Gastroesophageal sphincter (tissue), 4 donors: Measurements from ENCODE around the gene GLG1. TPM values are rescaled to one million over a fixed set of nuclear protein-coding genes. Genes with fewer than 3 reads are reported as not detected.
A peak's percentile ranks its signal among the peaks of the same experiment; 100 is the strongest.

ENCODE experiments used
- ATAC-seq: fragments of 150-250 bp; one replicate; pipeline ENCODE4 v1.9.1; 2016; ENCODE audit warnings: mild to moderate bottlenecking, moderate library complexity
- H3K27ac ChIP-seq, 4 donors: fragments of 200-600 bp; sonication (generic) in 3 of 4; 1 replicate in 3 of 4; 2 replicates in 1 of 4; pipeline ENCODE4 v1.5.1; 2016 to 2019
- H3K27me3 ChIP-seq: fragments of 200-600 bp; sonication (generic); one replicate; pipeline ENCODE4 v1.5.1; 2019
- H3K36me3 ChIP-seq, 2 donors: fragments of 200-600 bp; sonication (generic); one replicate each; pipeline ENCODE4 v1.5.1; 2019; ENCODE audit warnings: control low read depth in 1 of 2
- H3K4me1 ChIP-seq, 3 donors: fragments of 200-600 bp; sonication (generic); 1 replicate in 2 of 3; 2 replicates in 1 of 3; pipeline ENCODE4 v1.5.1; 2016 to 2019; ENCODE audit warnings: control low read depth in 2 of 3
- H3K4me3 ChIP-seq, 2 donors: fragments of 200-600 bp; sonication (generic); one replicate each; pipeline ENCODE4 v1.5.1; 2019; ENCODE audit warnings: mild to moderate bottlenecking in 1 of 2, moderate library complexity in 1 of 2
- H3K9me3 ChIP-seq, 3 donors: fragments of 200-600 bp; sonication (generic); one replicate each; pipeline ENCODE4 v1.5.1; 2017 to 2019; ENCODE audit warnings: control low read depth in 2 of 3
- CTCF ChIP-seq, 4 experiments: fragments of 200-600 bp in 2 of 4; fragments of 450-650 bp in 2 of 4; sonication (generic) in 1 of 4; IDR thresholded peaks; one replicate each; pipeline ENCODE4 v1.5.1; 2017 to 2019; ENCODE audit warnings: antibody characterized with exemption in 4 of 4, mild to moderate bottlenecking in 2 of 4, moderate library complexity in 2 of 4
- EP300 ChIP-seq: sonication (generic); formaldehyde crosslinking; IDR thresholded peaks from one replicate; pipeline ENCODE4 v1.6.1; 2017; ENCODE audit warnings: antibody characterized with exemption, mild to moderate bottlenecking
- POLR2A ChIP-seq, 2 donors: fragments of 450-650 bp; IDR thresholded peaks; one replicate each; pipeline ENCODE4 v1.6.1; 2017; ENCODE audit warnings: antibody characterized with exemption in 2 of 2, mild to moderate bottlenecking in 2 of 2, moderate library complexity in 1 of 2
- POLR2AphosphoS5 ChIP-seq: sonication (generic); formaldehyde crosslinking; IDR thresholded peaks from one replicate; pipeline ENCODE4 v1.6.1; 2017; ENCODE audit warnings: antibody characterized with exemption
- WGBS, 2 donors: methylation state at CpG; one replicate each; pipeline ENCODE4 v1.1.5; 2018; ENCODE audit warnings: low coverage in 1 of 2; 5-methylcytosine and 5-hydroxymethylcytosine counted together
- total RNA-seq, 4 donors: library from RNA; depleted of rRNA; stranded (reverse); fragments of >200 nt; gene quantifications; one replicate each; pipeline ENCODE4 v1.1.0, GENCODE V29; 2016

GLG1 gene
- total RNA-seq, 4 donors from 2014 or later = 121 to 151 (median 139) TPM

- H3K9me3 ChIP-seq = no peaks in the 10 kb centered on the region
- 83 to 97% methylated on average over 5 to 7 of the region's 14 CpGs for WGBS, 2 donors
- H3K27me3 ChIP-seq = no peaks in the 10 kb centered on the region
- H3K27ac ChIP-seq = no peak overlapping the region
- H3K4me1 ChIP-seq = peaks cover 0 to 24% (median 8%) of the 10 kb centered on the region in 3 donors
- ATAC-seq = no peak
- H3K36me3 ChIP-seq = peaks cover 0 to 86% of the 10 kb centered on the region in 2 donors
- H3K4me3 ChIP-seq = no peak overlapping the region
- TF ChIP-seq EP300 = no peak
Measured at GRCh38 chr16:74451951-74452758, 154.8 kb downstream of the GLG1 start.

- Histone ChIP-seq H3K4me3 (no peak overlapping the region), H3K36me3 (peaks cover 0 to 77% of the 10 kb centered on the region in 2 donors), H3K4me1 (peaks cover 0 to 24% (median 8%) of the 10 kb centered on the region in 3 donors), H3K27me3 (no peaks in the 10 kb centered on the region), H3K27ac (no peak overlapping the region), H3K9me3 (no peaks in the 10 kb centered on the region)
- ATAC-seq = no peak
- TF ChIP-seq CTCF (IDR thresholded peaks at IDR 0.05) (no peak), POLR2A (IDR thresholded peaks at IDR 0.05) (no peak), POLR2AphosphoS5 (no peak), EP300 (no peak)
- WGBS, 2 donors = 90 to 95% methylated on average over 6 to 10 of the region's 20 CpGs
Measured at GRCh38 chr16:74450967-74451760, 155.8 kb downstream of the GLG1 start.

- Histone ChIP-seq H3K9me3 (no peaks in the 10 kb centered on the region), H3K4me1 (peaks cover 0 to 24% (median 8%) of the 10 kb centered on the region in 3 donors), H3K27ac (peak overlapping the region in 3 of 4 donors; percentile 71 to 84 (median 80)), H3K4me3 (no peak overlapping the region), H3K27me3 (no peaks in the 10 kb centered on the region), H3K36me3 (peaks cover 0 to 67% of the 10 kb centered on the region in 2 donors)
- WGBS, 2 donors = 81 to 100% methylated on average over 1 to 3 of the region's 3 CpGs
- no peak for TF ChIP-seq POLR2A (IDR thresholded peaks at IDR 0.05)
- no peak for TF ChIP-seq CTCF (IDR thresholded peaks at IDR 0.05)
- no peak for TF ChIP-seq POLR2AphosphoS5
- TF ChIP-seq EP300 = no peak
- ATAC-seq = no peak
Measured at GRCh38 chr16:74450236-74450635, 156.7 kb downstream of the GLG1 start.

- Histone ChIP-seq H3K4me3 (no peak overlapping the region), H3K27ac (peak overlapping the region in 3 of 4 donors; percentile 71 to 84 (median 80)), H3K4me1 (peaks cover 0 to 24% (median 8%) of the 10 kb centered on the region in 3 donors), H3K27me3 (no peaks in the 10 kb centered on the region), H3K9me3 (no peaks in the 10 kb centered on the region), H3K36me3 (peaks cover 0 to 60% of the 10 kb centered on the region in 2 donors)
- WGBS, 2 donors = 80% methylated on average over 1 of the region's 5 CpGs; no CpG with 5 or more reads in 1 of the 2 donors
- TF ChIP-seq POLR2A (IDR thresholded peaks at IDR 0.05) (no peak), POLR2AphosphoS5 (no peak), EP300 (no peak), CTCF (IDR thresholded peaks at IDR 0.05) (no peak)
- ATAC-seq = peak; percentile 40
Measured at GRCh38 chr16:74449470-74449869, 157.4 kb downstream of the GLG1 start.

- H3K4me1 ChIP-seq = peaks cover 0 to 24% (median 8%) of the 10 kb centered on the region in 3 donors
- H3K27ac ChIP-seq = peak overlapping the region in 3 of 4 donors; percentile 71 to 84 (median 80)
- no peak overlapping the region for H3K4me3 ChIP-seq
- 35 to 45% methylated on average over 5 to 7 of the region's 8 CpGs for WGBS, 2 donors
- no peaks in the 10 kb centered on the region for H3K9me3 ChIP-seq
- peak; percentile 91 for ATAC-seq
- no peak for TF ChIP-seq POLR2A (IDR thresholded peaks at IDR 0.05)
- TF ChIP-seq POLR2AphosphoS5 = peak; percentile 10
- H3K27me3 ChIP-seq = no peaks in the 10 kb centered on the region
- H3K36me3 ChIP-seq = peaks cover 0 to 57% of the 10 kb centered on the region in 2 donors
Measured at GRCh38 chr16:74448990-74449389, 157.9 kb downstream of the GLG1 start.
